H9 (cell line): ENCODE measurements around the gene CAMTA1. TPM values are rescaled to one million over a fixed set of nuclear protein-coding genes. Genes with fewer than 3 reads are reported as not detected.

Source experiments
- DNase-seq: peaks from one replicate; pipeline ENCODE4 v3.0.0-alpha.2; 2017
- H2AFZ ChIP-seq: one replicate; pipeline ENCODE4 v1.6.1; 2013; ENCODE audit warnings: mild to moderate bottlenecking, low read length, control low read depth, moderate library complexity
- H2AK5ac ChIP-seq: 2 replicates; pipeline ENCODE4 v1.6.1; 2013; ENCODE audit warnings: low read length, control low read depth, mixed read lengths; ENCODE audit not compliant: insufficient read length
- H2BK120ac ChIP-seq: one replicate; pipeline ENCODE4 v1.6.1; 2013; ENCODE audit warnings: low read depth, mild to moderate bottlenecking, low read length, control low read depth, inconsistent platforms; ENCODE audit not compliant: poor library complexity, severe bottlenecking
- H2BK12ac ChIP-seq: 2 replicates; pipeline ENCODE4 v1.6.1; 2013; ENCODE audit warnings: low read length, control low read depth, mixed read lengths, low read depth; ENCODE audit not compliant: insufficient read length
- H2BK15ac ChIP-seq: 2 replicates; pipeline ENCODE4 v1.6.1; 2013; ENCODE audit warnings: low read depth, low read length, control low read depth
- H2BK20ac ChIP-seq: one replicate; pipeline ENCODE4 v1.6.1; 2013; ENCODE audit warnings: low read depth, mild to moderate bottlenecking, low read length, control low read depth, inconsistent platforms; ENCODE audit not compliant: poor library complexity, severe bottlenecking
- H2BK5ac ChIP-seq: 2 replicates; pipeline ENCODE4 v1.6.1; 2013; ENCODE audit warnings: low read length, control low read depth, mixed read lengths; ENCODE audit not compliant: insufficient read length
- H3K14ac ChIP-seq: 2 replicates; pipeline ENCODE4 v1.6.1; 2013; ENCODE audit warnings: low read length, control low read depth; ENCODE audit not compliant: insufficient read depth
- H3K18ac ChIP-seq: 2 replicates; pipeline ENCODE4 v1.6.1; 2013; ENCODE audit warnings: low read depth, mild to moderate bottlenecking, mixed read lengths, low read length, control low read depth; ENCODE audit not compliant: insufficient read length
- H3K23ac ChIP-seq: 2 replicates; pipeline ENCODE4 v1.6.1; 2013; ENCODE audit warnings: low read length, control low read depth, mixed read lengths, low read depth; ENCODE audit not compliant: insufficient read length
- H3K23me2 ChIP-seq: 2 replicates; pipeline ENCODE4 v1.6.1; 2013; ENCODE audit warnings: low read depth, mild to moderate bottlenecking, mixed read lengths, low read length, control low read depth; ENCODE audit not compliant: insufficient read length, poor library complexity, severe bottlenecking
- H3K27ac ChIP-seq: 2 replicates; pipeline ENCODE4 v1.5.1; 2013; ENCODE audit warnings: low read length, control low read depth, mixed read lengths, low read depth; ENCODE audit not compliant: insufficient read length
- H3K27me3 ChIP-seq: 2 replicates; pipeline ENCODE4 v1.6.1; 2013; ENCODE audit warnings: low read length, control low read depth, inconsistent platforms; ENCODE audit not compliant: insufficient read depth
- H3K4ac ChIP-seq: 2 replicates; pipeline ENCODE4 v1.6.1; 2013; ENCODE audit warnings: low read depth, mild to moderate bottlenecking, control low read depth, inconsistent platforms, low read length, moderate library complexity
- H3K4me1 ChIP-seq: 2 replicates; pipeline ENCODE4 v1.6.1; 2013; ENCODE audit warnings: low read length, control low read depth, inconsistent platforms; ENCODE audit not compliant: insufficient read depth
- H3K4me2 ChIP-seq: 2 replicates; pipeline ENCODE4 v1.6.1; 2013; ENCODE audit warnings: low read length, control low read depth, mixed read lengths; ENCODE audit not compliant: insufficient read length, insufficient read depth
- H3K56ac ChIP-seq: 2 replicates; pipeline ENCODE4 v1.6.1; 2013; ENCODE audit warnings: low read depth, mild to moderate bottlenecking, mixed read lengths, low read length, control low read depth; ENCODE audit not compliant: insufficient read length
- H3K79me1 ChIP-seq: 2 replicates; pipeline ENCODE4 v1.6.1; 2013; ENCODE audit warnings: low read depth, mild to moderate bottlenecking, moderate library complexity, low read length, control low read depth, inconsistent platforms; ENCODE audit not compliant: insufficient read depth, poor library complexity, severe bottlenecking
- H3K79me2 ChIP-seq: 2 replicates; pipeline ENCODE4 v1.6.1; 2013; ENCODE audit warnings: low read length, control low read depth, inconsistent platforms; ENCODE audit not compliant: insufficient read depth
- H3K9ac ChIP-seq: 2 replicates; pipeline ENCODE4 v1.6.1; 2013; ENCODE audit warnings: low read length, control low read depth, mixed read lengths; ENCODE audit not compliant: insufficient read length; ENCODE audit errors: extremely low read depth
- H3K9me3 ChIP-seq: one replicate; pipeline ENCODE4 v1.6.1; 2013; ENCODE audit warnings: low read depth, low read length, inconsistent platforms; ENCODE audit not compliant: control insufficient read depth
- H3T11ph ChIP-seq: one replicate; pipeline ENCODE4 v1.6.1; 2013; ENCODE audit warnings: mild to moderate bottlenecking, low read length, control low read depth, inconsistent platforms
- H4K20me1 ChIP-seq: one replicate; pipeline ENCODE4 v1.6.1; 2013; ENCODE audit not compliant: control insufficient read depth, insufficient read length, insufficient read depth
- H4K5ac ChIP-seq: 2 replicates; pipeline ENCODE4 v1.6.1; 2013; ENCODE audit warnings: low read depth, mild to moderate bottlenecking, mixed read lengths, low read length, control low read depth; ENCODE audit not compliant: insufficient read length
- H4K8ac ChIP-seq: replicated peaks from 2 replicates; pipeline ENCODE4 v1.6.1; 2013; ENCODE audit warnings: low read length, control low read depth, mixed read lengths, low read depth; ENCODE audit not compliant: insufficient read length
- H4K91ac ChIP-seq: 2 replicates; pipeline ENCODE4 v1.6.1; 2013; ENCODE audit warnings: low read depth, mild to moderate bottlenecking, moderate library complexity, mixed read lengths, low read length, control low read depth; ENCODE audit not compliant: insufficient read length
- H3K27ac Mint-ChIP-seq, 3 experiments: 2 replicates in 2 of 3; 3 replicates in 1 of 3; pipeline ENCODE4 v1.8.0; 2020 to 2021; ENCODE audit warnings: mixed read lengths in 3 of 3, mild to moderate bottlenecking in 1 of 3, moderate library complexity in 1 of 3
- H3K27me3 Mint-ChIP-seq: 2 replicates; pipeline ENCODE4 v1.8.0; 2021; ENCODE audit warnings: low read depth, mild to moderate bottlenecking, moderate library complexity, mixed read lengths
- H3K36me3 Mint-ChIP-seq, 3 experiments: 2 replicates in 2 of 3; 3 replicates in 1 of 3; pipeline ENCODE4 v1.8.0; 2020 to 2021; ENCODE audit warnings: low read depth in 3 of 3, mixed read lengths in 3 of 3; ENCODE audit not compliant: insufficient read depth in 1 of 3
- H3K4me1 Mint-ChIP-seq, 2 experiments: 2 replicates each; pipeline ENCODE4 v1.8.0; 2020; ENCODE audit warnings: mixed read lengths in 2 of 2
- H3K4me3 Mint-ChIP-seq, 2 experiments: 2 replicates in 1 of 2; 3 replicates in 1 of 2; pipeline ENCODE4 v1.8.0; 2020 to 2021; ENCODE audit warnings: mild to moderate bottlenecking in 2 of 2, mixed read lengths in 2 of 2, moderate library complexity in 1 of 2
- H3K9me3 Mint-ChIP-seq, 2 experiments: 2 replicates in 1 of 2; 3 replicates in 1 of 2; pipeline ENCODE4 v1.8.0; 2020; ENCODE audit warnings: mild to moderate bottlenecking in 2 of 2, mixed read lengths in 2 of 2, moderate library complexity in 1 of 2
- CTCF ChIP-seq: fragments of 200-600 bp; sonication (generic); conservative IDR thresholded peaks from 3 replicates; pipeline ENCODE4 v1.8.0; 2021; ENCODE audit warnings: antibody characterized with exemption, mild to moderate bottlenecking
- WGBS: extraction: QIAGEN DNeasy Blood & Tissue Kit; methylation state at CpG from one replicate; pipeline ENCODE4 v1.1.7; 2013; ENCODE audit warnings: missing lambda C conversion rate, low lambda C conversion rate, mixed read lengths; ENCODE audit not compliant: insufficient read length; ENCODE audit errors: extremely low coverage; 5-methylcytosine and 5-hydroxymethylcytosine counted together
- total RNA-seq: library from RNA; stranded (reverse); gene quantifications from 2 replicates; pipeline ENCODE4 v1.2.1, GENCODE V29; 2021

Gene CAMTA1
- total RNA-seq, 1 experiment from 2014 or later, result 115 TPM

GRCh38 chr1:7749126-7749525, 963.9 kb downstream of the CAMTA1 start:
- Histone ChIP-seq H3K4me1 (peaks cover 5% of the 10 kb centered on the region; the same call in 1 of the 2 replicates), H3K9ac (no peak overlapping the region), H3K79me2 (no peaks in the 10 kb centered on the region), H2BK15ac (no peak overlapping the region), H2BK20ac (no peak overlapping the region), H2BK12ac (no peak overlapping the region), H3K27me3 (no peaks in the 10 kb centered on the region), H3K4me2 (no peak overlapping the region), H2BK120ac (no peak overlapping the region), H3K79me1 (no peaks in the 10 kb centered on the region), H3K9me3 (no peaks in the 10 kb centered on the region), H3K23me2 (no peaks in the 10 kb centered on the region), H3K27ac (no peak overlapping the region), H3K18ac (no peak overlapping the region), H3T11ph (no peak overlapping the region), H4K91ac (no peak overlapping the region), H2AFZ (no peak overlapping the region), H3K56ac (no peak overlapping the region), H2AK5ac (no peak overlapping the region), H4K8ac (no peak overlapping the region), H3K14ac (no peak overlapping the region), H2BK5ac (no peak overlapping the region), H4K20me1 (no peaks in the 10 kb centered on the region), H4K5ac (no peak overlapping the region), H3K4ac (no peak overlapping the region), H3K23ac (no peak overlapping the region)
- H3K4me1 Mint-ChIP-seq, result peaks cover 15 to 22% of the 10 kb centered on the region in 2 experiments
- H3K27me3 Mint-ChIP-seq, result no peaks in the 10 kb centered on the region
- DNase-seq, result no peak
- no peak for TF ChIP-seq CTCF
- H3K27ac Mint-ChIP-seq, result no peak overlapping the region
- H3K36me3 Mint-ChIP-seq, result peaks cover 0 to 8% (median 8%) of the 10 kb centered on the region in 3 experiments; a peak in 3 of 7 replicates
- H3K4me3 Mint-ChIP-seq, result no peak overlapping the region
- WGBS, result no CpG with 5 or more reads among the region's 5 CpGs
- no peaks in the 10 kb centered on the region; a peak in 1 of 5 replicates for H3K9me3 Mint-ChIP-seq
